ENCODE measurements around the gene FAM120AOS.

DNA sequence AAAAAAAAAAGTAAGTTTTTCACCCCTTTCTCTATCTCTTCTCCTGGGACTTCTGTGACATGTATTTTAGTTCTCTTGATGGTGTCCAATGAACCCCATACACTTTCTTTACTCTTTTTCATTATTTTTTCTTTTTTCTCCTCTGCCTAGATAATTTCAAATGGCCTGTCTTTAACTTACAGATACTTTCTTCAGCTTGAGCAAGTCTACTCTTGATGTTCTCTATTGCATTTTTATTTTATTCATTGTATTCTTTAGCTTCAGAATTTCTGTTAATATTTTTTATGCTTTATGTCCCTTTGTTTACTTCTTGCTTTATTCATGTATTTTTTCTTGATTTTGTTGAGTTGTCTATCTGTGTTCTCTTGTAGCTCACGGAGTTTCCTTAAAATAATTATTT lies 34.4 kb downstream of the FAM120AOS start:
- TF ChIP-seq, protein P1, sequence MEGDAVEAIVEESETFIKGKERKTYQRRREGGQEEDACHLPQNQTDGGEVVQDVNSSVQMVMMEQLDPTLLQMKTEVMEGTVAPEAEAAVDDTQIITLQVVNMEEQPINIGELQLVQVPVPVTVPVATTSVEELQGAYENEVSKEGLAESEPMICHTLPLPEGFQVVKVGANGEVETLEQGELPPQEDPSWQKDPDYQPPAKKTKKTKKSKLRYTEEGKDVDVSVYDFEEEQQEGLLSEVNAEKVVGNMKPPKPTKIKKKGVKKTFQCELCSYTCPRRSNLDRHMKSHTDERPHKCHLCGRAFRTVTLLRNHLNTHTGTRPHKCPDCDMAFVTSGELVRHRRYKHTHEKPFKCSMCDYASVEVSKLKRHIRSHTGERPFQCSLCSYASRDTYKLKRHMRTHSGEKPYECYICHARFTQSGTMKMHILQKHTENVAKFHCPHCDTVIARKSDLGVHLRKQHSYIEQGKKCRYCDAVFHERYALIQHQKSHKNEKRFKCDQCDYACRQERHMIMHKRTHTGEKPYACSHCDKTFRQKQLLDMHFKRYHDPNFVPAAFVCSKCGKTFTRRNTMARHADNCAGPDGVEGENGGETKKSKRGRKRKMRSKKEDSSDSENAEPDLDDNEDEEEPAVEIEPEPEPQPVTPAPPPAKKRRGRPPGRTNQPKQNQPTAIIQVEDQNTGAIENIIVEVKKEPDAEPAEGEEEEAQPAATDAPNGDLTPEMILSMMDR (conservative IDR thresholded peaks at IDR 0.05) = no peak
- no peak for TF ChIP-seq EZH2 (IDR thresholded peaks at IDR 0.05; ENCODE audit: low read depth)
